ENCODE data around the gene HLTF. TPM values are rescaled to one million over a fixed set of nuclear protein-coding genes. Genes with fewer than 3 reads are reported as not detected.

HLTF gene
- total RNA-seq, 1 donor from 2014 or later: 19.6 TPM

GRCh38 chr3:149061776-149062175 lies 24.6 kb downstream of the HLTF start:
- no peak overlapping the region for H3K4me3 Mint-ChIP-seq
- H3K27me3 Mint-ChIP-seq: no peaks in the 10 kb centered on the region
- no peak overlapping the region for H3K27ac Mint-ChIP-seq
- no peak for DNase-seq
- intact Hi-C loops (cut with micrococcal nuclease): no loop called here
- peaks cover 26% of the 10 kb centered on the region for H3K36me3 Mint-ChIP-seq (ENCODE audit: low read depth)
- H3K4me1 Mint-ChIP-seq: peaks cover 2% of the 10 kb centered on the region
- no peaks in the 10 kb centered on the region for H3K9me3 Mint-ChIP-seq

DNA sequence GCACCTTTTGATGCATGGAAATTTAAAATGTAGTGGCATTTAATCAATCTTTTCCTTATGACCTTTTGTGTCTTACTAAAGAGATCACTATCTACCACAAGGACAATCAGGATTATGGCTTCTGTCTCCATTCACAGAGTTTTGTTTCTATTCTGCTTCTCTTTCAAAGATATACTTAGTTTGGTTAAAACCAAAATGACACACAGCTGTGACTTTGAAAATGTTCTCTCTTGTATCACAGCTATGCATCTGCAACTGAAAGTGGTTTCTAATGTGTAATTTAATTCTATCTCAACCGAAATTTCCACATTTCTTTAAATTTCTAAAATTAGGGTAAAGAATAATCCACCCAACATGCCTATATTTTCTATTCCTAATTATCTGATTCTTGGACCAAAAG lies 27.7 kb downstream of the HLTF start:
- peaks cover 12% of the 10 kb centered on the region for H3K9me3 Mint-ChIP-seq
- H3K36me3 Mint-ChIP-seq (ENCODE audit: low read depth): peaks cover 38% of the 10 kb centered on the region
- no peak overlapping the region for H3K27ac Mint-ChIP-seq
- H3K4me1 Mint-ChIP-seq: peaks cover 2% of the 10 kb centered on the region
- intact Hi-C loops (cut with micrococcal nuclease): no loop called here
- no peak overlapping the region for H3K4me3 Mint-ChIP-seq
- no peak for DNase-seq
- H3K27me3 Mint-ChIP-seq: no peaks in the 10 kb centered on the region

GRCh38 chr3:149058198-149058597 lies 28.1 kb downstream of the HLTF start:
- intact Hi-C loops (cut with micrococcal nuclease): no loop called here
- H3K4me1 Mint-ChIP-seq: peaks cover 2% of the 10 kb centered on the region
- peaks cover 42% of the 10 kb centered on the region for H3K36me3 Mint-ChIP-seq (ENCODE audit: low read depth)

DNA sequence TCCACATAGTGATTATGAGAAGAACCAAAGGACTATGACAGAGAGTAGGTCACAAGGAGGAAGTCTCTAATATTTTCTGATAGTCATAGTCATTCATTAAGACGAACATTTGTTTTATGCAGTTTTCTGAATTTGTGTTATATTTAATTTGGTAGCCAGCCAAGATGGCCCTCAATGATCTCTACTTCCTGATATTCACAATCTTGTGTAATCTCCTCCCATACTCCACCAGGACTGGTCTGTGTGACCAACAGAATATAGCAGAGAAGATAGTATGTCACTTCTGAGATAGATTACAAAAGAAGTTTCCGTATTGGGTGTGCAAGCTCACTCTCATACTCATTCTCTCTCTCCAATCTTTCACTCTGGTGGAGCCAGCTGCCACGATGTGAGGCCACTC lies 30.8 kb downstream of the HLTF start:
- Mint-ChIP-seq H3K4me1 (peaks cover 2% of the 10 kb centered on the region), H3K9me3 (peaks cover 25% of the 10 kb centered on the region), H3K27ac (no peak overlapping the region), H3K27me3 (no peaks in the 10 kb centered on the region), H3K4me3 (no peak overlapping the region), H3K36me3 (ENCODE audit: low read depth) (peaks cover 54% of the 10 kb centered on the region)
- intact Hi-C loops (cut with micrococcal nuclease): no loop called here
- DNase-seq: no peak

More at GRCh38 chr3:149058198-149058597, 28.1 kb downstream of the HLTF start:
- no peaks in the 10 kb centered on the region for H3K27me3 Mint-ChIP-seq
- DNase-seq: no peak
- H3K27ac Mint-ChIP-seq: no peak overlapping the region
- no peak overlapping the region for H3K4me3 Mint-ChIP-seq
- peaks cover 16% of the 10 kb centered on the region for H3K9me3 Mint-ChIP-seq

DNA sequence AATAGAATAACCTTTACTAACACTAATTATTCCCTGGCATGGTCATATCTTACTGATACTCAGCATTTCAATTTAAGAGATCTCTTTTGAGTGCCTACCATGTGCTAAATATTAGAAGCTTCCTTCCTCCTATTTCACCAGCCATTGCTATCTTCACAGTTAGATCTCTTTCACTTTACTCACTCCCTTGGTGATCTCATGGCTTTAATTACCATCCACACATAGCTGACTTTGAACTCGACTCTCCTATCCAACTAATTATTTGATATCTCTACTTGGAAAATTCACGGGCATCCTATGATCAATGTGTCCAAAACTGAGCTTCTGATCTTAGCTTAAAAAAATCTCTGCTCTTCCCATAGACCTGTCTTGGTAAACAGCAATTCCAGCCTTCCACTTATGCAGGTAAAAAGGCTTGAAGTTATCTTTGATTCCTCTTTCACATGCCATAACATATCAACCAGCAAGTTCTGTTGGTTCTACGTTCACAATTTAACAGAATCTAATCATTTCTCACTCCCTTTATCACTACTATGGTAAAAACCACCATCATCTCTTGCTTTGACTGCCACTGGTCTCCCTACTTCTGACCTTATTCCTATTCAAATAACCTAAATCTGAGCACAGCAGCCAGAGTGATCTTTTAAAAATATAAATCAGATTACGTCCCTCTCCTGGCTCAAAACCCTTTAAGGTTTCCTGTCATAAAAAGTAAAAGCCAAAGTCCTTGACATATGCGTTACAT lies 41.8 kb downstream of the HLTF start:
- Mint-ChIP-seq H3K27me3 (no peaks in the 10 kb centered on the region), H3K36me3 (ENCODE audit: low read depth) (peaks cover 36% of the 10 kb centered on the region), H3K4me1 (peaks cover 22% of the 10 kb centered on the region), H3K9me3 (no peaks in the 10 kb centered on the region), H3K27ac (no peak overlapping the region), H3K4me3 (no peak overlapping the region)
- no peak for DNase-seq
- intact Hi-C loops (cut with micrococcal nuclease): loop anchor here (5.0 kb wide), 2 partner anchors 37 to 52 kb away; partner anchors contain the start of gene GYG1

GRCh38 chr3:149042789-149043386 lies 43.4 kb downstream of the HLTF start:
- intact Hi-C loops (cut with micrococcal nuclease): loop anchor here (1.0 to 5.0 kb wide), 3 partner anchors 36 to 51 kb away; partner anchors contain the start of genes GYG1 and HLTF
- peak overlapping the region; percentile 58 for H3K4me3 Mint-ChIP-seq
- H3K27ac Mint-ChIP-seq: peak overlapping the region; percentile 64
- H3K36me3 Mint-ChIP-seq (ENCODE audit: low read depth): peaks cover 37% of the 10 kb centered on the region
- no peak for DNase-seq
- H3K27me3 Mint-ChIP-seq: no peaks in the 10 kb centered on the region
- peaks cover 22% of the 10 kb centered on the region for H3K4me1 Mint-ChIP-seq
- H3K9me3 Mint-ChIP-seq: no peaks in the 10 kb centered on the region

GRCh38 chr3:149038322-149038721 lies 48.0 kb downstream of the HLTF start:
- Mint-ChIP-seq H3K4me1 (peaks cover 12% of the 10 kb centered on the region), H3K27me3 (no peaks in the 10 kb centered on the region), H3K27ac (no peak overlapping the region), H3K36me3 (ENCODE audit: low read depth) (peaks cover 24% of the 10 kb centered on the region), H3K9me3 (no peaks in the 10 kb centered on the region), H3K4me3 (no peak overlapping the region)
- intact Hi-C loops (cut with micrococcal nuclease): no loop called here
- no peak for DNase-seq

DNA sequence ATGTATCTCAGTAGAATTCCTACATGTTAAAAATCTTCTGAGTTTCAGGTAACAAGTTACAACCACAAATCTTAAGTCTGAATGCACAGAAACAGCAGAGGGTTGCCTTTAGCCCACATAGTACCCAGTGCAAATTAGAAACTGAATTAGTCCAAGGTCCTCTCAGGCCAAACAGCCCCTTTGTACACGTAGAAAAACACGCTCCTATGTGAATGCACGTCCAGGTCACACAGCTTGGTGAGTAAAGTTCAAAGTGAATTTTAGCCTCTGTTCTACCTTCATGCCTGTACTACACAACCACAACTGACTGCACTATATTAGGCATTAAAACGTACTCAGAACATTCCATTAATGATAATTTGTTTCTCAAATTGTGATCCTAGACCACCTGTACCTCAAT lies 48.6 kb downstream of the HLTF start:
- no peak for DNase-seq
- intact Hi-C loops (cut with micrococcal nuclease): no loop called here
- H3K4me3 Mint-ChIP-seq: no peak overlapping the region
- peaks cover 6% of the 10 kb centered on the region for H3K4me1 Mint-ChIP-seq
- no peak overlapping the region for H3K27ac Mint-ChIP-seq
- no peaks in the 10 kb centered on the region for H3K27me3 Mint-ChIP-seq
- no peaks in the 10 kb centered on the region for H3K9me3 Mint-ChIP-seq
- peaks cover 21% of the 10 kb centered on the region for H3K36me3 Mint-ChIP-seq (ENCODE audit: low read depth)

DNA sequence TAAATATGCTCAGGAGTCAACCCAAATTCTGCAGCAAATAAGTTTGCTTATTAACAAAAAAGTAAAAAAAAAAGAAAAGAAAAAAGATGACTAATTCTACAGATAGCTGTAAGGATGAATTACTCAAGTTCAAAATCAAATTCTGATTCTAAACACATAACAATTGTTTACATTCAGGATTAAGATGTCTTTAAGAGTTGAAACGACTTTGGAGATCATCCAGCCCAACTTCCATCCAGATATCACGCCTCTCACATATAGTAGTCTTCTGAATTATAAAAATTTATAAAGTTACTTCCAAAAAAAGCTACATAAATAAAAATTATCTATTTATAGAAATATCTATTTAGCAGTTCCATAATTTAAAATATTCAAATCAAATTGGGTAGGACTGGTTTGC lies 55.2 kb downstream of the HLTF start:
- no peaks in the 10 kb centered on the region for H3K27me3 Mint-ChIP-seq
- no peak overlapping the region for H3K27ac Mint-ChIP-seq
- intact Hi-C loops (cut with micrococcal nuclease): no loop called here
- H3K36me3 Mint-ChIP-seq (ENCODE audit: low read depth): peaks cover 28% of the 10 kb centered on the region
- H3K9me3 Mint-ChIP-seq: no peaks in the 10 kb centered on the region
- H3K4me3 Mint-ChIP-seq: no peak overlapping the region
- no peak for DNase-seq
- H3K4me1 Mint-ChIP-seq: peaks cover 4% of the 10 kb centered on the region

DNA sequence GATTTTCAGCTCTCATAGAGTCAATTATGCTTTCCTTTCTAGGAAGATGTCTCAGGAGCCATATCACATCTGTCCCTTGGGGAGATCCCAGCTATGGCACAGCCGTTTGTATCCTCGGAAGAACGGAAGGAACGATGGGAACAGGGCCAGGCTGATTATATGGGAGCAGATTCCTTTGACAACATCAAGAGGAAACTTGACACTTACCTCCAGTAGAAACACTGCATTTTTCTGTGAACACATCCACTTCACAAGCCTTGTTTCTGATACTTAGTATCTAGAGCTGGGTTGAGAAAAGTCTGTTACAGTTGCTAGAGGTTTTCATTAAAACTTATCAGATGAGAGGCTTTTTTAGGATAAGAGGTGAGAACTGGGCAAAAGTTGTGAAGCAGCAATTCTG lies 59.6 kb downstream of the HLTF start:
- Mint-ChIP-seq H3K27me3 (no peaks in the 10 kb centered on the region), H3K27ac (peak overlapping the region; percentile 23), H3K4me3 (no peak overlapping the region), H3K4me1 (peaks cover 4% of the 10 kb centered on the region), H3K9me3 (peaks cover 8% of the 10 kb centered on the region), H3K36me3 (ENCODE audit: low read depth) (peaks cover 46% of the 10 kb centered on the region)
- DNase-seq: peak; percentile 47
- intact Hi-C loops (cut with micrococcal nuclease): no loop called here

- DNase-seq: peak; percentile 43
- Mint-ChIP-seq H3K9me3 (peaks cover 8% of the 10 kb centered on the region), H3K36me3 (ENCODE audit: low read depth) (peaks cover 40% of the 10 kb centered on the region), H3K4me1 (peaks cover 9% of the 10 kb centered on the region), H3K27me3 (no peaks in the 10 kb centered on the region), H3K27ac (no peak overlapping the region), H3K4me3 (no peak overlapping the region)
- intact Hi-C loops (cut with micrococcal nuclease): no loop called here
These were observed 62.4 kb downstream of the HLTF start for GRCh38 chr3:149023951-149024350.

DNA sequence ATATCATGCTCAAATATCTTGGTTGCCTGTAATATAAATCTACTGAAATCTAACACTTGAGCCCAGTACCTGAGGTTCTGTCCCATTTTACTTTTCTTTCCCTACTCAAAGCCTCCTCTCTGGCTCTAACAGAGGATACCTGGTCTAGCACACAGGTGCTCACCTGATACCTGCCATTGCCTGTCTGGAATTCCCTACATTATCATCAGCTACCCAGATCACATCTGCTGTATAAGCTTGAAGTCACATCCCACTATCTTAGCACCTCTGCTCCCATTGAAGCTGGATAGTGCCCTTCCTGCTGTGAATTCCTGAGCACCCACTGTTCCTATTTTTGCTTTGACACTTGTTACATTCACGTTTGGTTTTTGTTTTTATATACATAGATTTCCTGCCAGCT lies 64.5 kb downstream of the HLTF start:
- no peaks in the 10 kb centered on the region for H3K27me3 Mint-ChIP-seq
- peaks cover 8% of the 10 kb centered on the region for H3K9me3 Mint-ChIP-seq
- peaks cover 9% of the 10 kb centered on the region for H3K4me1 Mint-ChIP-seq
- peaks cover 37% of the 10 kb centered on the region for H3K36me3 Mint-ChIP-seq (ENCODE audit: low read depth)
- H3K4me3 Mint-ChIP-seq: no peak overlapping the region
- no peak overlapping the region for H3K27ac Mint-ChIP-seq
- peak; percentile 44 for DNase-seq
- intact Hi-C loops (cut with micrococcal nuclease): no loop called here

DNA sequence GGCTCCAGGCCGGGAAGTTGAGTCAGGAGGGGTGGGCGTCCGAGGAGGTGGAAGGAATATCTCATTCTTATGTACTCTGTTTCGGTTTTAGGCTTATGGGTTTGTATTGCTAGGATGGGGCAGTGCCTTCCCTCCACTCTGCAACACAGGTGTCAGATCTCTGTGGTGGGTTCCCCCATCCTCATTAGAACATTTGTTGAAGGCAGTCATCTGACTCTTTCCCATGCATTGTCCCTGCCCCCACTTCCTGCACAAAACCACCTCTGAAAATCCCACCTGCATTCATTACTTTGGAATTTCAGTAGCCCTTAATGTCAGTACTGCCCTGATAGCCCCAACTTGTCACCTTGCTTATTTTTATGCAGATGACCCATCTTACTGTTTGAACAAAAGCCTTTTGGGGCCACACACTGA lies 65.5 kb downstream of the HLTF start:
- Mint-ChIP-seq H3K36me3 (ENCODE audit: low read depth) (peaks cover 31% of the 10 kb centered on the region), H3K4me1 (peaks cover 8% of the 10 kb centered on the region), H3K4me3 (no peak overlapping the region), H3K27me3 (no peaks in the 10 kb centered on the region), H3K9me3 (peaks cover 8% of the 10 kb centered on the region), H3K27ac (no peak overlapping the region)
- intact Hi-C loops (cut with micrococcal nuclease): no loop called here
- DNase-seq: peak; percentile 31

GRCh38 chr3:149020196-149020838 lies 66.0 kb downstream of the HLTF start:
- H3K4me1 Mint-ChIP-seq: peaks cover 11% of the 10 kb centered on the region
- intact Hi-C loops (cut with micrococcal nuclease): no loop called here
- no peaks in the 10 kb centered on the region for H3K27me3 Mint-ChIP-seq
- H3K4me3 Mint-ChIP-seq: no peak overlapping the region
- no peak overlapping the region for H3K27ac Mint-ChIP-seq
- H3K36me3 Mint-ChIP-seq (ENCODE audit: low read depth): peaks cover 34% of the 10 kb centered on the region
- peaks cover 8% of the 10 kb centered on the region for H3K9me3 Mint-ChIP-seq
- DNase-seq: peak; percentile 21
